Calu3 (cell line): ENCODE measurements around the gene CNTNAP2. TPM values are rescaled to one million over a fixed set of nuclear protein-coding genes. Genes with fewer than 3 reads are reported as not detected.
"Not testable (repeated sequence)": the region's sequence is repeated elsewhere in the genome, so short reads cannot be mapped to it uniquely, and the experiment has no call there.

Experiments
- BruUV-seq: library from RNA; stranded (reverse); fragments of 400-500 nt; replicated peaks from 2 replicates; lab custom pipeline; 2021; lab: Mats Ljungman, UMichigan
- CTCF ChIA-PET: fragments of 300-600 bp; sonication (Branson Sonifier 250); formaldehyde crosslinking; loops from one replicate; lab custom pipeline; 2022; ENCODE audit warnings: antibody characterized with exemption; lab: Charles Lee
- DNase-seq: peaks from one replicate; pipeline ENCODE4 v3.0.0; 2022
- H3K27ac Mint-ChIP-seq: one replicate; pipeline ENCODE4 v1.8.0; 2022; ENCODE audit warnings: mixed read lengths; ENCODE audit not compliant: unreplicated experiment
- H3K27me3 Mint-ChIP-seq: one replicate; pipeline ENCODE4 v1.8.0; 2022; ENCODE audit warnings: mixed read lengths; ENCODE audit not compliant: unreplicated experiment
- H3K36me3 Mint-ChIP-seq: one replicate; pipeline ENCODE4 v1.8.0; 2022; ENCODE audit warnings: mild to moderate bottlenecking, moderate library complexity, mixed read lengths; ENCODE audit not compliant: insufficient read depth, unreplicated experiment
- H3K4me1 Mint-ChIP-seq: one replicate; pipeline ENCODE4 v1.8.0; 2022; ENCODE audit warnings: mild to moderate bottlenecking, low read depth, mixed read lengths; ENCODE audit not compliant: unreplicated experiment
- H3K4me3 Mint-ChIP-seq: one replicate; pipeline ENCODE4 v1.8.0; 2022; ENCODE audit warnings: mild to moderate bottlenecking, low read depth, moderate library complexity, mixed read lengths; ENCODE audit not compliant: unreplicated experiment
- H3K9me3 Mint-ChIP-seq: one replicate; pipeline ENCODE4 v1.8.0; 2022; ENCODE audit warnings: low read depth, mixed read lengths; ENCODE audit not compliant: unreplicated experiment
- intact Hi-C: fragments of 100-400 bp; cut with micrococcal nuclease; formaldehyde crosslinking; loops from one replicate; pipeline ENCODE4 v1.10.0; 2022; ENCODE audit not compliant: unreplicated experiment
- total RNA-seq: library from RNA; stranded (reverse); gene quantifications from 2 replicates; pipeline ENCODE4 v1.2.3, GENCODE V29; 2022
- TF ChIP-seq, protein P1 (sequence below): fragments of 200-600 bp; IDR thresholded peaks from one replicate; pipeline ENCODE4 v1.8.0; 2022; ENCODE audit warnings: antibody characterized with exemption; ENCODE audit not compliant: unreplicated experiment

The CNTNAP2 gene
- total RNA-seq, 1 experiment from 2014 or later = 1.1 TPM

DNA sequence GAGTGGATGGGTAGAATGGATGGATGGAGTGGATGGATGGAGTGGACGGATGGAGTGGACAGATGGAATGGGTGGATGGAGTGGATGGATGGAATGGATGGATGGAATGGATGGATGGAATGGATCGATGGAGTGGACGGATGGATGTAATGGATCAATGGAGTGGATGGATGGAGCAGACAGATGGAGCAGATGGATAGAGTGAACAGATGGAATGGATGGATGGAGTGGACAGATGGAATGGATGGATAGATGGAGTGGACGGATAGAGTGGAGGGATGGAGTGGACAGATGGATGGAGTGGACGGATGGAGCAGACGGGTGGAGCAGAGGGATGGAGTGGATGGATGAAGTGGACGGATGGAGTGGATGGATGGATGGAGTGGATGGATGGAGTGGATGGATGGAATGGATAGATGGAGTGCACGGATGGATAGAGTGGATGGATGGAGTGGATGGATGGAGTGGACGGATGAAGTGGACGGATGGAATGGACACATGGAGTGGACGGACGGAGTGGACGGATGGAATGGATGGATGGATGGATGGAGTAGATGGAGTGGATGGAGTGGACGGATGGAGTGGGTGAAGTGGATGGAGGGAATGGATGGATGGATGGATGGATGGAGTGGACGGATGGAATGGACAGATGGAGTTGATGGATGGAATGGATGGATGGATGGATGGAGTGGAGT lies 2213.7 kb downstream of the CNTNAP2 start:
- intact Hi-C loops = no loop called here
- H3K4me1 Mint-ChIP-seq = peaks cover 8% of the 10 kb centered on the region
- BruUV-seq = no TSS peak
- DNase-seq = no peak
- H3K4me3 Mint-ChIP-seq = no peak overlapping the region
- TF ChIP-seq, protein P1, sequence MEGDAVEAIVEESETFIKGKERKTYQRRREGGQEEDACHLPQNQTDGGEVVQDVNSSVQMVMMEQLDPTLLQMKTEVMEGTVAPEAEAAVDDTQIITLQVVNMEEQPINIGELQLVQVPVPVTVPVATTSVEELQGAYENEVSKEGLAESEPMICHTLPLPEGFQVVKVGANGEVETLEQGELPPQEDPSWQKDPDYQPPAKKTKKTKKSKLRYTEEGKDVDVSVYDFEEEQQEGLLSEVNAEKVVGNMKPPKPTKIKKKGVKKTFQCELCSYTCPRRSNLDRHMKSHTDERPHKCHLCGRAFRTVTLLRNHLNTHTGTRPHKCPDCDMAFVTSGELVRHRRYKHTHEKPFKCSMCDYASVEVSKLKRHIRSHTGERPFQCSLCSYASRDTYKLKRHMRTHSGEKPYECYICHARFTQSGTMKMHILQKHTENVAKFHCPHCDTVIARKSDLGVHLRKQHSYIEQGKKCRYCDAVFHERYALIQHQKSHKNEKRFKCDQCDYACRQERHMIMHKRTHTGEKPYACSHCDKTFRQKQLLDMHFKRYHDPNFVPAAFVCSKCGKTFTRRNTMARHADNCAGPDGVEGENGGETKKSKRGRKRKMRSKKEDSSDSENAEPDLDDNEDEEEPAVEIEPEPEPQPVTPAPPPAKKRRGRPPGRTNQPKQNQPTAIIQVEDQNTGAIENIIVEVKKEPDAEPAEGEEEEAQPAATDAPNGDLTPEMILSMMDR = no peak
- CTCF ChIA-PET = no interaction called here
- peaks cover 20% of the 10 kb centered on the region for H3K27me3 Mint-ChIP-seq
- peaks cover 16% of the 10 kb centered on the region for H3K36me3 Mint-ChIP-seq
- no peak overlapping the region for H3K27ac Mint-ChIP-seq
- peaks cover 18% of the 10 kb centered on the region for H3K9me3 Mint-ChIP-seq

DNA sequence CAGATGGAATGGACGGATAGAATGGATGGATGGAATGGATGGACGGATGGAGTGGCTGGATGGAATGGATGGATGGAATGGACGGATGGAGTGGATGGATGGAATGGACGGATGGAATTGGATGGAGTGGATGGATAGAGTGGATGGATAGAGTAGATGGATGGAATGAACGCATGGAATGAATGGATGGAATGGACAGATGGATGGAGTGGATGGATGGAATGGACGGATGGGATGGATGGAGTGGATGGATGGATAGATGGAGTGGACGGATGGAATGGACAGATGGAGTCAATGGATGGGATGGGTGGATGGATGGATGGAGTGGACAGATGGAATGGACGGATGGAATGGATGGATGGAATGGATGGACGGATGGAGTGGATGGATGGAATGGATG lies 2214.2 kb downstream of the CNTNAP2 start:
- intact Hi-C loops = no loop called here
- TF ChIP-seq, protein P1 = no peak
- CTCF ChIA-PET = no interaction called here
- Mint-ChIP-seq H3K27ac (no peak overlapping the region), H3K4me1 (peaks cover 8% of the 10 kb centered on the region), H3K36me3 (peaks cover 16% of the 10 kb centered on the region), H3K4me3 (no peak overlapping the region), H3K27me3 (peaks cover 20% of the 10 kb centered on the region), H3K9me3 (peaks cover 18% of the 10 kb centered on the region)
- DNase-seq = no peak
- BruUV-seq = no TSS peak

DNA sequence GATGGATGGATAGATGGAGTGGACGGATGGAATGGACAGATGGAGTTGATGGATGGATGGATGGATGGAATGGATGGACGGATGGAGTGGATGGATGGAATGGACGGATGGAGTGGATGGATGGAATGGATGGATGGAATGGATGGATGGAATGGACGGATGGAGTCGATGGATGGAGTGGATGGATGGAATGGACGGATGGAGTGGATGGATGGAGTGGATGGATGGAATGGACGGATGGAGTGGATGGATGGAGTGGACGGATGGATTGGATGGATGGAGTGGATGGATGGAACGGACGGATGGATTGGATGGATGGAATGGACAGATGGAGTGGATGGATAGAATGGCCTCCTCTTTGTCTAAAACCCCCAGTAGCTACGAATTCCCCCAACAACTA lies 2214.9 kb downstream of the CNTNAP2 start:
- Mint-ChIP-seq H3K36me3 (peaks cover 16% of the 10 kb centered on the region), H3K9me3 (peaks cover 18% of the 10 kb centered on the region), H3K27me3 (peaks cover 23% of the 10 kb centered on the region)
- BruUV-seq, H3K4me1 Mint-ChIP-seq, H3K27ac Mint-ChIP-seq, DNase-seq, intact Hi-C loops, H3K4me3 Mint-ChIP-seq: not testable (repeated sequence)
- CTCF ChIA-PET = interaction anchor here (0.6 kb wide), 1 partner anchor 48 kb away, joined by 6 read pairs; no protein-coding TSS in a partner anchor

DNA sequence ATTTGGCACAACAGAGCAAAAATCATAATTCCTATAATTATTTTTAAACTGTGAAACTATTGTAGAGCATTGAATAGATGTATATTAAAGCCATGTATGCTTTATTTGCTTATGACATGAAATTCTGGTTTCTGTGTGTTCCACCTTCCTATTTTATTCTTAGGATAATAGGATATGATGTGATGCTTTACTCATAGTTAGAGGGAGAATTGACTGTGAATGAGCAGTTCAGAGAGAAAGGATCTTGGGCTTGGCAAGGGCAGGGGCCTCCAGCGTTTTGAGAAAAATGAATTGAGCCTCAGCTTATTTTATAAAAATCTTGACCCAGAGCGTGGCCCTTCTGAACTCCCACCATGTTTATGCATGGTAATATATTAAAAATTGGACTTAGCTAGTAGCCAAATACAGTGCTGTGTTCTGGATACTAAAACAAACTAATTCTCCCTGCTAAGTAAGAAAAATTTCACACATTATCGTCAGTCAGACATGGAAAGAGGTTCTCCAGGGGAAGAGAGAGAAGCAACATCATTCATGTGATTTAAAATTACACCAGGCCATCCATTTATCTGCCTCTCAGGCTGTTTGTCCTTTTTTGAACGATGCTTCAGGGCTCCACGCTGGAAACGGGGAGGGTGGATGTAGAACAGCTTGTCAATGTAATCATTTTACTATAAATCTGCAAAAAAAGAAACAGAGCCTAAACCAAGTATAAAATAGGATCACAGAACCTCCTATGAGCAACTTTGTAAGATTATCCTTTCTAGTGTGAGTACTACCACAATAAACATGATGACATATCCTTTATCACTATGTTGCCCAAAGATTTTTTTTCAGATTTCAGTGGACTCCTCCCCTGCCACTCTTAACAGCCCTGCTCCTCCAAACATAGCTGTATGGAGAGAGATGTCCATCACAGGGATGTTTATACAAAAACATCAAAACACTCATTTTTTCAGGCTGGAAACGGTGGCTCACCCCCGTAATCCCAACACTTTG lies 2215.9 kb downstream of the CNTNAP2 start:
- intact Hi-C loops = no loop called here
- CTCF ChIA-PET = interaction anchor here (0.6 kb wide), 1 partner anchor 49 kb away, joined by 6 read pairs; no protein-coding TSS in a partner anchor
- BruUV-seq = no TSS peak
- peaks cover 33% of the 10 kb centered on the region for H3K27me3 Mint-ChIP-seq
- TF ChIP-seq, protein P1 = no peak
- H3K36me3 Mint-ChIP-seq = peaks cover 13% of the 10 kb centered on the region
- H3K4me3 Mint-ChIP-seq = no peak overlapping the region
- H3K4me1 Mint-ChIP-seq = peaks cover 8% of the 10 kb centered on the region
- no peak for DNase-seq
- peaks cover 18% of the 10 kb centered on the region for H3K9me3 Mint-ChIP-seq
- no peak overlapping the region for H3K27ac Mint-ChIP-seq
